ENCODE measurements around the gene MBOAT1. TPM values are rescaled to one million over a fixed set of nuclear protein-coding genes. Genes with fewer than 3 reads are reported as not detected.
A peak's percentile ranks its signal among the peaks of the same experiment; 100 is the strongest.

MBOAT1 gene
- total RNA-seq, 2 experiments from 2014 or later = 5.4 to 6.4 TPM

- no peak for TF ChIP-seq CTCF (IDR thresholded peaks at IDR 0.05)
- no peaks in the 10 kb centered on the region for H3K4me1 Mint-ChIP-seq (ENCODE audit: low read depth)
- H3K9me3 Mint-ChIP-seq = no peaks in the 10 kb centered on the region
- intact Hi-C loops (cut with micrococcal nuclease) = no loop called here
- ATAC-seq (no peak), DNase-seq (no peak)
- peaks cover 1% of the 10 kb centered on the region for H3K36me3 Mint-ChIP-seq (ENCODE audit: low read depth)
- no peaks in the 10 kb centered on the region for H3K27me3 Mint-ChIP-seq
- POLR2A ChIA-PET = no interaction called here
- H3K27ac Mint-ChIP-seq = no peak overlapping the region
- CTCF ChIA-PET = interaction anchor here (1.0 to 2.5 kb wide), 5 partner anchors 8 to 26 kb away, joined by 3 to 11 read pairs (median 4); no protein-coding TSS in a partner anchor
- H3K4me3 Mint-ChIP-seq = no peak overlapping the region
Observed at GRCh38 chr6:20118892-20119291, 93.4 kb downstream of the MBOAT1 start.

GRCh38 chr6:20117474-20117873 lies 94.8 kb downstream of the MBOAT1 start:
- TF ChIP-seq CTCF (IDR thresholded peaks at IDR 0.05) = no peak
- peak; percentile 2 for DNase-seq
- H3K4me3 Mint-ChIP-seq = no peak overlapping the region
- ATAC-seq = no peak
- ChIA-PET POLR2A (no interaction called here), CTCF (interaction anchor here (2.5 to 2.7 kb wide), 2 partner anchors 9 kb away, joined by 11 to 17 read pairs; no protein-coding TSS in a partner anchor)
- H3K27me3 Mint-ChIP-seq = no peaks in the 10 kb centered on the region
- no peaks in the 10 kb centered on the region for H3K4me1 Mint-ChIP-seq (ENCODE audit: low read depth)
- no peaks in the 10 kb centered on the region for H3K36me3 Mint-ChIP-seq (ENCODE audit: low read depth)
- H3K27ac Mint-ChIP-seq = no peak overlapping the region
- intact Hi-C loops (cut with micrococcal nuclease) = no loop called here
- H3K9me3 Mint-ChIP-seq = no peaks in the 10 kb centered on the region

GRCh38 chr6:20116792-20117191 lies 95.5 kb downstream of the MBOAT1 start:
- TF ChIP-seq CTCF (IDR thresholded peaks at IDR 0.05) = no peak
- ATAC-seq (no peak), DNase-seq (no peak)
- no peak overlapping the region for H3K4me3 Mint-ChIP-seq
- no peaks in the 10 kb centered on the region for H3K9me3 Mint-ChIP-seq
- intact Hi-C loops (cut with micrococcal nuclease) = no loop called here
- POLR2A ChIA-PET = no interaction called here
- CTCF ChIA-PET = interaction anchor here (2.7 kb wide), 1 partner anchor 10 kb away, joined by 17 read pairs; no protein-coding TSS in a partner anchor
- no peaks in the 10 kb centered on the region for H3K4me1 Mint-ChIP-seq (ENCODE audit: low read depth)
- H3K27me3 Mint-ChIP-seq = no peaks in the 10 kb centered on the region
- H3K36me3 Mint-ChIP-seq (ENCODE audit: low read depth) = no peaks in the 10 kb centered on the region
- no peak overlapping the region for H3K27ac Mint-ChIP-seq

GRCh38 chr6:20115246-20115980 lies 96.9 kb downstream of the MBOAT1 start:
- no peak overlapping the region for H3K4me3 Mint-ChIP-seq
- TF ChIP-seq CTCF (IDR thresholded peaks at IDR 0.05) = no peak
- CTCF ChIA-PET = interaction anchor here (2.7 kb wide), 1 partner anchor 11 kb away, joined by 17 read pairs; no protein-coding TSS in a partner anchor
- intact Hi-C loops (cut with micrococcal nuclease) = no loop called here
- H3K36me3 Mint-ChIP-seq (ENCODE audit: low read depth) = no peaks in the 10 kb centered on the region
- no peak overlapping the region for H3K27ac Mint-ChIP-seq
- DNase-seq (no peak), ATAC-seq (no peak)
- H3K4me1 Mint-ChIP-seq (ENCODE audit: low read depth) = no peaks in the 10 kb centered on the region
- no peaks in the 10 kb centered on the region for H3K27me3 Mint-ChIP-seq
- H3K9me3 Mint-ChIP-seq = no peaks in the 10 kb centered on the region
- POLR2A ChIA-PET = no interaction called here

- Mint-ChIP-seq H3K4me3 (no peak overlapping the region), H3K27me3 (no peaks in the 10 kb centered on the region), H3K36me3 (ENCODE audit: low read depth) (no peaks in the 10 kb centered on the region), H3K27ac (no peak overlapping the region), H3K9me3 (no peaks in the 10 kb centered on the region), H3K4me1 (ENCODE audit: low read depth) (no peaks in the 10 kb centered on the region)
- ChIA-PET POLR2A (no interaction called here), CTCF (no interaction called here)
- ATAC-seq = no peak
- no peak for DNase-seq
- no peak for TF ChIP-seq CTCF (IDR thresholded peaks at IDR 0.05)
- intact Hi-C loops (cut with micrococcal nuclease) = no loop called here
Observed at GRCh38 chr6:20113649-20114224, 98.5 kb downstream of the MBOAT1 start.
